Ecto neural progenitor cell (in vitro differentiated cells): ENCODE results near the gene MTPN.

Experiments
- DNase-seq: peaks from one replicate; pipeline ENCODE4 v3.0.0-alpha.2; 2018; ENCODE audit warnings: low spot score

MTPN gene, protein sequence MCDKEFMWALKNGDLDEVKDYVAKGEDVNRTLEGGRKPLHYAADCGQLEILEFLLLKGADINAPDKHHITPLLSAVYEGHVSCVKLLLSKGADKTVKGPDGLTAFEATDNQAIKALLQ

DNA sequence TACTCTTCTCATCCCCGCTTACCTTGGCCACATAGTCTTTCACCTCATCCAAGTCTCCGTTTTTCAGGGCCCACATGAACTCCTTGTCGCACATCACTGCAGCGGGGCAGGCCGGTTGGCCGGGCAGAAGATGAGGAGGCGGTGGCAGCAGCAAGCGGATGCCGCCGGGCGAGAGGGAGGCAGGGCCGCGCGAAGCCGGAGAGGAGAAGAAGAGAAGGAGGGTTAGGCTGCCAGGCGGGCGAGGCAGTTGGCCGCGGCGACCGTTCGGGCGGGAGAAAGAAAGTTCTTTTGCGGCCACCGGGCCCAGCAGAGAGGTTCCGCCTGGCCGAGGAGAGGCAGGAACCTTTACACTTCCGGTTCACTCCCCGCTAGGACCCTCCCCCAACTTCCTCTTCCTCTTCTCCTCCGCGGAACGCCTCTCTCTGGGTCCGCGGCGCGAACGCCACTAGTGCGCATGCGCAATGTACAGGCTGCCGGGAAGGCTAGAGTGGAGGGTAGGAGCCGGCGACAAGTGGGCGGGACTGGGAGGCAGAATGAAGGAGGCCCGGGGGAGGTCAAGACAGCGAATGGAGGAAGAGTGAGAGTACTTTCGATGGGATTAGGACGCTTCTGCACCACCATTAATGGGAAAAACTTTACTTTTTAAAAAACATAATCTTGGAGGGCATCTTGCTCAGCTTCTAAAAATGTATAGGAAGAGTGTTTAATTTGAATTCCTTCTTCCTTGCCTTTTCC lies at the start of gene MTPN:
MTPN (minus strand) TSS at position 353 of the 735 bp plus-strand sequence; CDS start at position 94, 259 bp downstream.
- peak; percentile 98 for DNase-seq

DNA sequence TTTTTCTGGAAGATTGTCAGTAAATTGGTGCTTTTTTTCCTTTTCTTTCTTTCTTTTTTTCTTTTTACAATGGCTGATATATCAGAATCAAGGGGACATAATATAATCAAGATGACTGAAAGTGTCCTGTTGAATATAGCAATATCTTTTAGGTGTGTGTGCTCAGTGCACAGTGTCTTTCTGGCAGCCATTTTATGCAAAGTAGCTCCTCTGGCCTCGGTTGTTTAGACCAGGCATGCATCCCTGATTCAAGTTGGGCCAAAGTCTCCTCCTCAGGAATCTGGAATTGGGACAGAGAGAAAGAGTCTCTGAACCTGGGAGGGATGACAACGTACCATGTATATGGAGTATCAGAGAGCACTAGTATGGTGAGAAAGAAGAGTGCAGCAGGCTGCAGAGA lies 49.0 kb upstream of the MTPN start:
- no peak for DNase-seq

DNA sequence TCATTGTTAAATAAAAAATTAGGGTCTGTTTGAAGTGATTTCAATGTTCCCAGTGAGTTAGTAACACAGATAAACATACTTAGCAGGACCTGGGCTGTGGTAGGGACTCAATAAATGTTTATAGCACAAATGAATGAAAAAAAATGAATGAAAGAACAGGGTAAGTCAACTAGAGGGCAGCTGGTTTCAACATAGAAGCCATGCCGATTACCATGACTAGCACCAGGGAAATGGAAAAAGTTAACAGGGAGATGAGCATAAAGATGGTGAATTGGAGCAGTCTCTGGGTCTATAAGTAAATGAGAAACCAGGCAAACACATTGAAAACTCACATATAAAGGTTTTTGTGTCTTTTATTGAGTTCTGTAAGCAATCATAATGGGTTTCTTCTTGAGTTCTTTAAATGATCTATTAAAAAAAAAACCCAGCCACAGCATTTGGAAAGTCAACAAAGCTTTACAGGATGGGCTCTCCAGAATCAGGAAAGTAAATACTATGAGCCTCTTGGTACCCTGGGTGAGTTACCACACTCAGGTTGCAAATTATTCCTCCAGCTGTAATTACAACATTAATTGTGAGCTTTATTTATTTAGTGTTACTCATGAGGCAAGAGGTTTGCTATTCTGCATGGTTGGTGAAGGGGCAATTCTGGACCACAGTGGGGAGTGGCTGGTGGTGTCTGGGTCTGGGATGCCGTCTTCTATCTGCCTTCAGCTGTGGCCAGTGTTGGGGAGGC lies 46.1 kb upstream of the MTPN start:
- no peak for DNase-seq

DNA sequence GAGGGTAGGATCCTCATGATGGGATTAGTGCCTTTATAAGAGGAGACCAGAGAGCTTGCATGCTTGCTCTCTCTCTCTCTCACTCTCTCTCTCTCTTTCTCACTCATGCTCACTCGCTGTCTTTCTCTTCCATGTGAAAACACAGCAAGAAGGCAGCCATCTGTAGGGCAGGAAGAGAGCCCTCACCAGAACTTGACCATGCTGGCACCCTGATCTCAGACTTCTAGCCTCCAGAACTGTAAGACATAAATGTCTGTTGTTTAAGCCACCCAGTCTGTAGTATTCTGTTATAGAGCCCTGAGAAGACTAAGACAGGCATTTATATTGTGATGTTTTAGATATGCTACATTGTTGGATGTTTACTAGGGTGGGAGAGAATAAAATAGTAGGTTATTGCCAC lies 43.4 kb upstream of the MTPN start:
- DNase-seq = no peak

DNA sequence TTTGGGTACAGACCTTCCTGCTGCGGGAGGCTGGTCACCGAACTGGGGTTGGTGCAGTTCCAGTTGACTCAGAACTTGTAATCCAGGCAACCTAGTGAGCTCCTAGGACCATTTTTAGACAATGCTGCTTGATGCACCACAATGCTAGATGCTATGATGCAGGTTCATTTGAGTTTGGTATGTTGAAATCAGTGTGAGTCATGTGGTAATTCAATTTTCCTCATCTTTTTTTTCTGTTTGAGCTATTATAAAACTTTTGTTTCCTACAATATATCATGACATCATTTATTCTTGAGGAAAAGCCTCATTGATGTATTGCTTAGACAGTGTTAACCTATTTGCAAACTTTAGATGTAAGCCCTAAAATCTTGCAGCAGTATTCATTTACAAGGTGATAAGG lies 40.9 kb upstream of the MTPN start:
- no peak for DNase-seq

DNA sequence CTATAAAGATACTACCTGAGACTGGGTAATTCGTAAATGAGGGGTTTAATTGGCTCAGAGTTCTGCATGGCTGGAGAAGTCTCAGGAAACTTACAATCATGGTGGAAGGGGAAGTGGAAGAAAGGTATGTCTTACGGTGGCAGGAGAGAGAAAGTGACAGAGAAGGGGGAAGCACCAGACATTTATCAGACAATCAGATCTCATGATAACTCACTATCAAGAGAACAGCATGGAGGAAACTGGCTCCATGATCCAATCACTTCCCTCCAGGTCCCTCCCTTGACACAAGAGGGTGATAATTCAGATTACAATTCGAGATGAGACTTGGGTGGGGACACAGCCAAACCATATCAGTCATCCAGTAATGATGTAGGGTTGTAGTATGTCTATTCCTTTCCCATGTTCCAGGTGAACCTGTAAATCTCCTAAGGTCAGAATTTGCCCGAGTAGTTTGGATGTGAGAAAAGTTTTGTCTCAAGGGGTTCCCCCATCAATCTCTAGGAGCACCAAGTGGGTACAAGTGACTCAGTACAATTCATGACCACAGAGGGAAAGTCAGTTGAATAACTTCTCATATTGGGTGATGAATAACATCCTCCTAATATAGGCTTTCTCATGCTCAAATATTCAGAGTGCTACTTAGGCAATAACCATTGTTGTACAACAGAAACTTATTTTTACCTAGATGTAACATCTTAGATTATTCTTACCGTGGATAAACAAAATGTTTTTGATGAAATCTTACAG lies 39.7 kb upstream of the MTPN start:
- no peak for DNase-seq

DNA sequence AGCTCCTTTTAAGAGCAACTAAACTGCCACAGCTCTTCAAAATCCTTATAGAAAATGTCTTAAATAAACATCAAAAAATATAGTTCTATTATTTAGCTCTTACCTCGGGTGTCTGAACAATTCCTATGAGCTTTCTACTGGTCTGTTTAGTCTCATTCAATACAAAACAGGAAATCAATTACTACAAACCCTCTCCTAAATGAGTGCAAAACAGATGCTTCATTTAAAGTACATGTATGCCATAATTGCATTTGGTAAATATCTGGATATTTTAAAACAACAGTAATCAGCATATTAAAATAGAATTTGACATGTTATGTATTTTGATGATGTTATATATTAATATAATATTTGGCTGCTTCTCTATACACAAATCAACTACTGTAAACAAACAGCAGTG lies 38.5 kb upstream of the MTPN start:
- DNase-seq = no peak

DNA sequence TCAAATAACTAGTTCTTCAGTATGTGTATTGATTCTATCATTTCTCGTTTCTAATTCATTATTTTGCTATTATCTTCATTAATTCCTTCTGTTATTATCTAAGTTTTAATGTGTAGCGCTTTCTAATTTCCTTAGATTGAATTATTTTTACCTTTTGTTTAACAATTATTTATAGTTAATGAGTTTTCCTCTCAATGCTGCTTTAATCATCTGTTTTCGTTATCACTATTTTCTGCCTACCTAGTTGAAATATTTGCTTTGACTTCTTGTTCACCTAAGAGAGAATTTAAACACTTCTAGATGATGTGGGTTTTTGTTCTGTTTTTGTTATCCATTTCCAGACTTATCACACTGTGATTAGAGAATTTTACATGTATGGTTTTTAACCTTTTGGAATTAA lies 37.5 kb upstream of the MTPN start:
- no peak for DNase-seq

DNA sequence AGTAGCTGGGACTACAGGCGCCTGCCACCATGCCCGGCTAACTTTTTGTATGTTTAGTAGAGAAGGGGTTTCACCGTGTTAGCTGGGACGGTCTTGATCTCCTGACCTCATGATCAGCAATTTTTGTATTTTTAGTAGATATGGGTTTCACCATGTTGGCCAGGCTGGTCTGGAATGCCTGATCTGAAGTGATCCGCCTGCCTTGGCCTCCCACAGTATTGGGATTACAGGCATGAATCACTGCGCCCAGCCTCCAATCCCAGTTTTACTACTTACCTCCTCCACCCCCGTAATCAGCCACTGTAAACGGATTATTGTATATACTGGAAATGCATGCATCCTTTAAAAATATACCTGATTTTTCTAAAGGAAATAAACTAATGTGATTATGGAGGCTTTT lies 35.1 kb upstream of the MTPN start:
- no peak for DNase-seq

DNA sequence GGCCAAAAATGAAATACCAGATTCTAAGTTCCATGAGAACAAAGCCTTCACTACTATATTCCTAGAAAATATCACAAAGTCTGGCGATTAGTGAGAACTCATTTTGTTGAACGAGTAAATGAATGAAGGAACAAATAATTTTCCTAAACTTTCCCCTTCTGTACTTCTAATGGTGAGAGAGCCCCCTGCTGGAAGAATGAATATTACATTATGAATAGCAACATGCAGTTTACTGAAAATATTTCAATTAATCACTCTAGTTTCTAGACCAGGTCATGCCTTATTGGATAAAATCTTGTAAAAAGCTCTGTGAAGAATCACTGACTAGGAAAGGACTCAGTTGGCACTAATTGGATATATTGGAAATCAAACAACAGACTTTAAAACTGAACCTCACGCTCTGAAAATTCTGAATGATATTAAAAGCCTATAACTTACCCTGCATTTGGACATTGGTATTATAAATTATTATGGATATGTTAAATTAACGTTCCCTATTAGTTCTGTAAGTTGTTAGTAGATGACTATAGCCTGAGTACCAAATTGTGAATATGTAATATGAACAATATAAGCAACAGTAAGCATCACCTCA lies 32.4 kb upstream of the MTPN start:
- no peak for DNase-seq

DNA sequence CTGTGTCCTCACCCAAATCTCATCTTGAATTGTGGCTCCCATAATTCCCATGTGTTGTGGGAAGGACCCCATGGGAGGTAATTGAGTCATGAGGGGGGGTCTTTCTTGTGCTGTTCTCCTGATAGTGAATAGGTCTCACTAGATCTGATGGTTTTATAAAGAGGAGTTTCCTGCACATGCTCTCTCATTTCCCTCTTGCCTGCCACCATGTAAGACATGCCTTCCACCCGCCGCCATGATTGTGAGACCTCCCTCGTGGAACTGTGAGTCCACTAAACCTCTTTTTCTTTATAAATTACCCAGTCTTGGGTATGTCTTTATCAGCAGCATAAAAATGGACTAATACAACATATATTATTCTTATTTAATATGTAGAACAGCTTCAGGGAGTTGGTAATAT lies 29.0 kb upstream of the MTPN start:
- no peak for DNase-seq

DNA sequence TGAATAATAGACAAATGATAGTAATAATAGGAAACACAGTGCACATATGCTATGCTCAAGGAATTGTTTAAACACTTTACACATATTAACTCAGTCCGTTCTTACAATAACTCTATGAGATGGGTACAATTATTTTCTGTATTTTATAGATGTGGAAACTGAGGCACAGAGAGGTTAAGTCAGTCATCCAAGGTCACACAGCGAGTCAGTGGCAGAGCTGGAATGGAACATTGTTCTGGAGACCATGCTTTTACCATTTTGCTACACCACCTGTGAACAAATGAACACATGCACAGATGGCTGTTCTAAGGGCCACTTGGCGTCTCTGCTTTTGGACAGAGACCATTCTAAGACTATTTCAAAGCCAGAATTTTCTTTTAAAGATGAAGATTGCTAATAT lies 26.9 kb upstream of the MTPN start:
- DNase-seq = no peak

DNA sequence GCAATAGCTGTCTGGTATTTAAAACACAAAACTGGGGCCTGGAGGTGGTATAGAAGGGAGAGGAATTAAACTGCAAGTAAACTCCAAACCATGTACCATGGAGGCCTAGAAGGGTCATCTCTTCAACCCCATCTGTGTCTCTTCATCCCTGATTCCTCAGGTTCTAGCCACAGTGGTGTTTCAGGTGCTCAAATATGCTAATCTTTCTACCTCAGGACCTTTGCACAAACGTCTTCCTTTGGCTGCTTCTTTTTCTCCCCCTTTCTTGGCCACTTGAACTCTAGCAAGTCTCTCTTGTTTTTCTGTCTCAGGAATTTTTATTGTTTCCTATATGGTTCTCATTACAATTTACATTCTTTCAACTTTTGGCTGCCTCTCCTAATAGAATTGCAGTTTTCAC lies 25.6 kb upstream of the MTPN start:
- no peak for DNase-seq

DNA sequence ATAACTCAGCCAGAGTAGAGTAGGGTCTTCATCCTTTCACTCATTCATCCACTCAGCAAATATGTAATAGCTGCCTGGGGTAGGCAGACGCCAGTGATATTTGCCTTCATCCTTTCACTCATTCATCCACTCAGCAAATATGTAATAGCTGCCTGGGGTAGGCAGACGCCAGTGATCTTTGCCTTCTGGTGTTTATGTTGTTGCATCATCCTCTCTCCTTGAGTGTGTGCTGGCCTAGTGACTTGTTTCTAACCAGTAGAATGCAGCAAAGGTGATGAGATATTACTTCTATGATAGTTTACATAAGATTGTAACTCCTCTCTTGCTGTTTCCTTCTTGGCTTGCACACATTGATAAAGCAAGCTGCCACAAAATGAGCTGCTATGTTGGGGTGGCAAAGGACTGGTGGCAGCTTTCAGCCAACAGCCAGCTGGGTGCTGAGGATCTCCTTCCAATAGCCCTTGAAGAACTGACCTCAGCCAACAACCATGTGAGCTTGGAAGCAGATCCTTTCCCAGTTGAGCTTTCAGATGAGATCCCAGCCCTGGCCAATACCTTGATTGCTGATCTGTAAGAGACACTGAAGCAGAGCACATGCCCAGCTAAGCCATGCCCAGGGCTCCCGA lies 23.2 kb upstream of the MTPN start:
- DNase-seq = no peak

DNA sequence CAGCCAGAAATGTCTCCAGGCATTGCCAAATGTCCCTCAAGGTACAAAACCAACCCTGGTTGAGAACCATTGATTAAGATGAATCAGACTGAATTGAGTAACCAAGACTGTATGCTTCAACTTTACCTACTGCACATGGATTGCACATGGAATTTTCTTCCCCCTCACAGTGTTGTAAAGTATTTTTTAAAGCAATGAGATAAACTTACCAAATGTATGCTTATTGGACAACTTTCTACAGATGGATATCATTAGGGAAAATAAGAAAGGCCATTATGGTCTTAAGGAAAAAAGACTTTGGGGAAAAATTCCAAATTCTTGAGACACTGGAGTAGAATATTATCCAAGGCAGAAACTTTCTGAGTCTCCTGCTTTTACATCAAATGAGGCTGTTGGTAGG lies 20.9 kb upstream of the MTPN start:
- no peak for DNase-seq

DNA sequence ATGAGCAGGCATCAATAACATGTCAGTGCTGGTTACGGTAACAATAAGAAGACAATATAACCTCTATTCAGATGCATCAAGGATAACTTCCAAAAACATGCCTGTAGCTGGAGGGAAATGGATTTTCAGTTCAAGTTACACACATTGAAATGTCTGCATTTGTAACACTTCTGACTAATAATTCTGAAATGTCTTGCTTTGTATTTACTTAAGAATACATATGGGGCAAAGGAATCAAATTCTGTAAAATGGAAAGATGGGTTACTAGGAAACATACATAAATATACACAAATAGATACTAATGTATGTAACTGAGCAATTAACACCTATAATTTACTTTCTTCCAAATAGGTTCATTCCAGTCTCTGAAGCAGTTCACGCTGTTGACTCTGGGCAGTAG lies 18.6 kb upstream of the MTPN start:
- DNase-seq = no peak

DNA sequence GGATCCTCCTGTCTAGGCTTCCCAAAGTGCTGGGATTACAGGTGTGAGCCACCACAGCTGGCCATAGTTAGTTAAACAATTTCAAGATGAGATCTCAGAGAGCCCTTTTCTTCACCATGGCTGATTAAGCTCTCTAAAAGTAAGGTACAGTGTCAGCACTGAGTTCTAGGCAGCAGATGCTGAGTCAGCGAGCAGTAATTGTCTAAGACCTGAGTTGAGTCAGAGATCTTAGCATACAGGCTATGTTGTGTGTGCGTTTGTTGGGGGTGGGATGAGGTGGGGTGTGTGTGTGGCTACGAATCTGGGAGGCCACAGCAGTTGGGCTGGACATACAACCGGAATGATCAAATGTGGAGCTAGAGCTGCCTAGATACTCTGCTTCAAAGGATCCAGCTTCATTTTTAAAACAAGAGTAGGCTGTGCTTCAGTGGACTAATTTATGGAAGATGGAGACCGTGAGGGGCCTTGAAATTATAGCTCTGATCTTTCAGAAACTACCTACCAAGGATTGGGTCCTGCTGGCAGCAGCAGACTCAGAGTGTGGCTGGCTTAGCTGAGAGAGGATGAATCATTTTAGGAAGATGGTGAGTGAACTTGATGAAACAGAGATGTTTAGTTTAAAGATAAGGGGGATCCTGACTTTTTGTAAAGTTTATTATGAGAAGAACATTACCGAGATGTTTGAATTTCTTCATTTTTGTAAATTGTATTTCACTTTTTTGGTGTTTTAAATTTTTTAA lies 17.5 kb upstream of the MTPN start:
- no peak for DNase-seq

DNA sequence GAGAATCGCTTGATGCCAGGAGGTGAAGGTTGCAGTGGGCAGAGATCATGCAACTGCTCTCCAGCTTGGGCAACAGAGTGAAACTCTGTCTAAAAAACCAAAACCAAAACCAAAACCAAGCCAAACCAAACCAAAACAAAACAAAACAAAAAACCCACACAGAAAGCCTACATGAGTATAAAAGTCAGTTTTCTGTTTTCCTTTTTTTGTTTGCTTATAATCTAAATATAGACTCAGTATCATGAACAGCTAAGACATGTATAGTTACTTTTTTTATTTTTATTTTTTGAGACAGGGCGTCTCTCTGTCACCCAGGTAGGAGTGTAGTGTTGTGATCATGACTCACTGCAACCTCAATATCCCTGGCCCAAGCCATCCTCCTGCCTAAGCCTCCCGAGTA lies 16.8 kb upstream of the MTPN start:
- no peak for DNase-seq

DNA sequence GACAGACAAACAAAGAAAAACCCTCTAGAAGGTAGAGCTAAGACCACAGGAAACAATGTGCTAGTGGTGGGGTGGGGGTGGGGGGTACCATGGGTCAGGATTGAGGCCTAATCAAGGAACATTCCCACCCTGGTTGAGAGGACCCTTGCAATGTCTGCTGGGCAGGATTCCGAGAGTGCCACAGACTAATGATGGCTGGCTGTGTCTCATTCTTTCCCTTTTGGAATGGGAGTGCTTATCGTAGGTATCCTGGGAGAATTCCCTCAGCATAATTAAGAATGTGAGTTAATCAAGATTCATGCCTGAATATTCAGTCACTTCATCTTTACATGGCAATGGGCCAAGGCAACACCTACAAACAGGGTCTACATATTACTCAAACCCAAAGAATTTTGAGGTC lies 14.7 kb upstream of the MTPN start:
- no peak for DNase-seq

DNA sequence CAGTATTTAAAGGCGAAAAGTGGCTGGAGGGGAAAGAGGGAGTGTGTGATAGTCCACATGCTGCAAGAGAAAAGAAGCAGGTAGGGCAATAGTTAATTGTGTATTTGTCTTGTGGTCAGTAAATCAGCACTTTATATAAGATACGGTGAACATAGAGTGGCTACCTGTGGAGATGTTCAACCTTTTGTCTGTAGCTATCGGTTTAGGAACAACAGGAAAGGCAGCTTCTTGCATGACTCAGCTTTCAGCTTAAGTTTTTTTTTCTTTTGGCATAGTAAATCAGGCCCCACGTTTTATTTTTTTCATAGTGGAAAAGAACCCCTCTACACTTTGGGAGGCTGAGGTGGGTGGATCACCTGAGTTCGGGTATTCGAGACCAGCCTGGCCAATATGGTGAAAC lies 14.2 kb upstream of the MTPN start:
- no peak for DNase-seq

DNA sequence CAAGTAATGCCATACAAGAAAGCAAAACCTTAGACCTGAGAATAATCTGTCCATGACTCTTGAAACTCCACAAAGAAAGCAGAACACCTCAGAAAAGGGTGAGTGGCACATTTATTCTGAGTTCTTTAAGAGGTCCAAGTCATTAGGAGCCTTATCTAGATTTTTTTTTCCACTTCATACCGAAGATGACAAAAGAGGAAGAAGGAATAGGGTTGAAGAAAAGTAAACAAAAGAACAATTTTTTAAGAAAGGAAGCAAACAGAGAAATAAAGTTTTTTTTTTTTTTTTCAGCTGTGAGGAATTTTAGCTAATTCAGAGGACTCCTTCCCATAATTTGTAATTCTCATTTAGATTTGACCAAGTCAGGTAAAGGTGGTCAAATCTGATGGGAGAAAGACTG lies 13.1 kb upstream of the MTPN start:
- no peak for DNase-seq
